Activated CD8-positive, alpha-beta T cell treated with anti-CD3 and anti-CD28 coated beads, Interleukin-2, amount 10 ng/mL, durations not matched to agents 7 days and 5 days (primary cell): ENCODE data around the gene LETMD1. TPM values are rescaled to one million over a fixed set of nuclear protein-coding genes. Genes with fewer than 3 reads are reported as not detected.

ENCODE experiments used
- ATAC-seq: fragments of 150-1000 bp; cut with Tn5 transposase; one replicate; pipeline ENCODE4 v1.10.0; 2021; ENCODE audit warnings: moderate library complexity
- CTCF ChIA-PET: fragments of 350-600 bp; sonication (Branson Sonifier 250); formaldehyde crosslinking; loops from one replicate; lab custom pipeline; 2021; ENCODE audit warnings: antibody characterized with exemption; lab: Charles Lee
- POLR2A ChIA-PET: fragments of 350-600 bp; sonication (Branson Sonifier 250); formaldehyde crosslinking; loops from one replicate; lab custom pipeline; 2021; ENCODE audit warnings: antibody characterized with exemption; lab: Charles Lee
- DNase-seq: peaks from one replicate; pipeline ENCODE4 v3.0.0-alpha.2; 2020
- H3K27ac Mint-ChIP-seq: one replicate; pipeline ENCODE4 v1.8.0; 2021; ENCODE audit warnings: mild to moderate bottlenecking, mixed read lengths
- H3K27me3 Mint-ChIP-seq: one replicate; pipeline ENCODE4 v1.8.0; 2021; ENCODE audit warnings: low read depth, mixed read lengths
- H3K36me3 Mint-ChIP-seq: one replicate; pipeline ENCODE4 v1.8.0; 2021; ENCODE audit warnings: low read depth, mixed read lengths
- H3K4me1 Mint-ChIP-seq: one replicate; pipeline ENCODE4 v1.8.0; 2021; ENCODE audit warnings: low read depth, mixed read lengths
- H3K4me3 Mint-ChIP-seq: one replicate; pipeline ENCODE4 v1.8.0; 2021; ENCODE audit warnings: mild to moderate bottlenecking, mixed read lengths
- H3K9me3 Mint-ChIP-seq: one replicate; pipeline ENCODE4 v1.8.0; 2022; ENCODE audit warnings: mixed read lengths; ENCODE audit not compliant: insufficient read depth
- total RNA-seq, 2 experiments: library from RNA; stranded (reverse); gene quantifications; one replicate each; pipeline ENCODE4 v1.2.3, GENCODE V29; 2021

The LETMD1 gene
- total RNA-seq, 2 experiments from 2014 or later: 60.1 to 69.7 TPM

DNA sequence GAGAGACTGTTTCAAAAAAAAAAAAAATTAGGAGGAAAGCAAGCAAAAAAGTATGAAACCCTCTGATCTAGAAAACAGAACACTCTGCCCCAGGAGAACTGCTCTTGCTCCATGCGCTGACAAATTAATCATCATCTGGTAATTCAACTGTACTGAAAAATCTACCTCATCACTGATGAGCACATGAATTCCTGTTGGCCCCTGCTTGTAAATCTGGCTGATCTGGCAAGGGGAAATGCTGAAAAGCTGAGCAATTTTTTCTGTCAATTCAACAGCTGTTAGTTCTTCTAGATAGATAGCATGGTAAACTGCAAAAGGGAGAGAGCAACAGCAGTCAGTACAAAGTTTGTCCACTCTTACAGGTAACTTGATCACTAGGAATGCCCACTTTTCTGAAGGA lies 50.5 kb downstream of the LETMD1 start:
- H3K4me1 Mint-ChIP-seq: peaks cover 2% of the 10 kb centered on the region
- ChIA-PET POLR2A (no interaction called here), CTCF (interaction anchor here (0.8 kb wide), 1 partner anchor 242 kb away, joined by 3 read pairs; no protein-coding TSS in a partner anchor)
- ATAC-seq (no peak), DNase-seq (no peak)
- H3K36me3 Mint-ChIP-seq: peaks cover 59% of the 10 kb centered on the region
- no peaks in the 10 kb centered on the region for H3K27me3 Mint-ChIP-seq
- H3K9me3 Mint-ChIP-seq: no peaks in the 10 kb centered on the region
- H3K27ac Mint-ChIP-seq: no peak overlapping the region
- no peak overlapping the region for H3K4me3 Mint-ChIP-seq

DNA sequence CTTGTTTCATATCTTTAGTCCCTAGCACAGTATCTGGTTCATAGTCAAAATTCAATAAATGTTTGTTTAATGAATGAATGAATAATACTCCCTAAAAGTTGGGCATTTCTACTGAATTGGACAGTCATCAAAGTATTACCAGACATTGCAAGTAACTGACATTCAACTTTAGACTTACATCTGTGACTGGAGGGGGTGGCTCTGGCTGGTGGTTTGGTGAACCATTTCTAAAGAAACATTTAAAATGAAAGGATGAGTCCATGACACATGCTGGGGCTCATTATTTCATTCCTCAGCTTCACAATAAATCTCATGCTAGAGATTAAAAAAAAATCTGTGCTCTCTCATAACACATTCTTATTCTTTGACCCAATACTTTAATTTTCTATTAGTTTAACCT lies 55.9 kb downstream of the LETMD1 start:
- Mint-ChIP-seq H3K4me3 (no peak overlapping the region), H3K4me1 (peaks cover 6% of the 10 kb centered on the region), H3K36me3 (peaks cover 55% of the 10 kb centered on the region), H3K27me3 (no peaks in the 10 kb centered on the region), H3K9me3 (no peaks in the 10 kb centered on the region), H3K27ac (no peak overlapping the region)
- CTCF ChIA-PET: no interaction called here
- POLR2A ChIA-PET: no interaction called here
- ATAC-seq (no peak), DNase-seq (no peak)

DNA sequence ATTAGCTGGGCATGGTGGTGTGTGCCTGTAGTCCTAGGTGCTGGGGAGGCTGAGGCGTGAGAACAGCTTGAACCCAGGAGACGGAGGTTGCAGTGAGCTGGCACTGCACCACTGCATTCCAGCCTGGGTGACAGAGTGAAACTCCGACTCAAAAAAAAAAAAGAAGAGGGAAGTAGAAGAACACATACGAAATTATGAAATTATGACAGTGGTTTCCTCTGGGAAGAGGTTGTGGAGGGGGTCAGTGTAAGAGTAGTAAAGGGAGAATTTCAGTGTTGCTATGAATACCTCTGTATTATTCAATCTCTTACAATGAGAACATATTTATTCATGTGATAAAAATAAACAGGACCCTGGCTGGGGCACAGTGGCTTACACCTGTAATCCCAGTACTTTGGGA lies 60.0 kb downstream of the LETMD1 start:
- H3K27me3 Mint-ChIP-seq: no peaks in the 10 kb centered on the region
- POLR2A ChIA-PET: no interaction called here
- H3K4me3 Mint-ChIP-seq: no peak overlapping the region
- H3K4me1 Mint-ChIP-seq: peaks cover 6% of the 10 kb centered on the region
- no peaks in the 10 kb centered on the region for H3K9me3 Mint-ChIP-seq
- CTCF ChIA-PET: interaction anchor here (1.2 kb wide), 1 partner anchor 233 kb away, joined by 3 read pairs; no protein-coding TSS in a partner anchor
- DNase-seq (no peak), ATAC-seq (no peak)
- peaks cover 51% of the 10 kb centered on the region for H3K36me3 Mint-ChIP-seq
- no peak overlapping the region for H3K27ac Mint-ChIP-seq

Other genes starting within 250 kb of the LETMD1 start
- not detected for gene TMPRSS12, start 205.4 kb upstream of the LETMD1 start, total RNA-seq
- not detected for gene HIGD1C, start 95.8 kb upstream of the LETMD1 start, total RNA-seq
- 10 to 100 TPM; 29.9 to 36.1 TPM for gene SLC11A2, start 21.9 kb upstream of the LETMD1 start, total RNA-seq
- 10 to 100 TPM; 13.4 to 13.7 TPM for gene CSRNP2, start 35.3 kb downstream of the LETMD1 start, total RNA-seq
- gene TFCP2, start 124.8 kb downstream of the LETMD1 start, total RNA-seq: 10 to 100 TPM; 34.5 to 38.8 TPM
- gene POU6F1, start 169.7 kb downstream of the LETMD1 start, total RNA-seq: 1 to 10 TPM; 1.3 to 2.2 TPM
- 100 to 1,000 TPM; 186 TPM for gene DAZAP2, start 190.5 kb downstream of the LETMD1 start, total RNA-seq
- gene SMAGP, start 222.1 kb downstream of the LETMD1 start, total RNA-seq: 1 to 10 TPM; 4.3 to 4.7 TPM